OCI-LY1 (cell line): ENCODE data around the gene CDKAL1.

Experiments
- H2AFZ ChIP-seq: fragments of 200-600 bp; sonication (generic), shearing (Covaris generic); 2 replicates; pipeline ENCODE4 v1.6.0; 2014; ENCODE audit warnings: antibody characterized with exemption, mild to moderate bottlenecking, low read length
- H3F3A ChIP-seq: fragments of 200-600 bp; sonication (generic), shearing (Covaris generic); 2 replicates; pipeline ENCODE4 v1.6.0; 2014; ENCODE audit warnings: mild to moderate bottlenecking, antibody characterized with exemption, low read length, moderate library complexity; ENCODE audit not compliant: insufficient read depth
- H3K27ac ChIP-seq: fragments of 200-600 bp; sonication (generic); 2 replicates; pipeline ENCODE4 v1.5.1; 2014; ENCODE audit warnings: low read length, mixed run types, mild to moderate bottlenecking, low read depth; ENCODE audit not compliant: poor library complexity, severe bottlenecking
- H3K27me3 ChIP-seq: fragments of 200-600 bp; sonication (generic); 2 replicates; pipeline ENCODE4 v1.6.0; 2014; ENCODE audit warnings: antibody characterized with exemption, mild to moderate bottlenecking, low read length, moderate library complexity; ENCODE audit not compliant: insufficient read depth
- H3K36me3 ChIP-seq: fragments of 200-600 bp; sonication (generic); 2 replicates; pipeline ENCODE4 v1.6.1; 2014; ENCODE audit warnings: mild to moderate bottlenecking, antibody characterized with exemption, low read length, moderate library complexity, mixed read lengths; ENCODE audit not compliant: insufficient read depth
- H3K4me1 ChIP-seq: fragments of 200-600 bp; sonication (generic); 2 replicates; pipeline ENCODE4 v1.5.1; 2014; ENCODE audit warnings: mild to moderate bottlenecking, low read length, moderate library complexity; ENCODE audit not compliant: insufficient read depth, severe bottlenecking
- H3K4me2 ChIP-seq: fragments of 200-600 bp; sonication (generic), shearing (Covaris generic); 2 replicates; pipeline ENCODE4 v1.6.1; 2014; ENCODE audit warnings: low read length
- H3K4me3 ChIP-seq: fragments of 200-600 bp; sonication (generic); 2 replicates; pipeline ENCODE4 v1.5.1; 2014; ENCODE audit warnings: low read length, low read depth, mild to moderate bottlenecking, mixed read lengths; ENCODE audit not compliant: poor library complexity, severe bottlenecking
- H3K79me2 ChIP-seq: fragments of 200-600 bp; shearing (Covaris generic); 2 replicates; pipeline ENCODE4 v1.6.1; 2016; ENCODE audit warnings: mixed run types, low read length, mixed read lengths; ENCODE audit not compliant: insufficient read depth
- H3K9ac ChIP-seq: fragments of 200-600 bp; sonication (generic), shearing (Covaris generic); 2 replicates; pipeline ENCODE4 v1.6.1; 2014; ENCODE audit warnings: mild to moderate bottlenecking, low read length, mixed read lengths
- H3K9me2 ChIP-seq: fragments of 200-600 bp; sonication (generic), shearing (Covaris generic); 2 replicates; pipeline ENCODE4 v1.6.1; 2014; ENCODE audit warnings: low read depth, mild to moderate bottlenecking, low read length, mixed read lengths
- H3K9me3 ChIP-seq: fragments of 200-600 bp; shearing (Covaris generic); 2 replicates; pipeline ENCODE4 v1.6.1; 2014; ENCODE audit warnings: low read length, mixed read lengths
- H4K20me1 ChIP-seq: fragments of 200-600 bp; sonication (generic), shearing (Covaris generic); 2 replicates; pipeline ENCODE4 v1.6.0; 2016; ENCODE audit warnings: mild to moderate bottlenecking, low read length; ENCODE audit not compliant: insufficient read depth
- CTCF ChIP-seq: fragments of 200-600 bp; sonication (generic), shearing (Covaris generic); IDR thresholded peaks from 2 replicates; pipeline ENCODE4 v1.5.1; 2017; ENCODE audit warnings: mild to moderate bottlenecking, antibody characterized with exemption, low read length, moderate library complexity, mixed read lengths
- EZH2 ChIP-seq: fragments of 200-600 bp; sonication (generic), shearing (Covaris generic); IDR thresholded peaks from 2 replicates; pipeline ENCODE4 v1.8.0; 2017; ENCODE audit warnings: borderline replicate concordance, mixed run types, mild to moderate bottlenecking, antibody characterized with exemption, low read length, moderate library complexity, mixed read lengths

Gene CDKAL1

GRCh38 chr6:20777801-20778200, 243.5 kb downstream of the CDKAL1 start:
- Histone ChIP-seq H4K20me1 (no peaks in the 10 kb centered on the region), H3K9me2 (no peaks in the 10 kb centered on the region), H3K9ac (no peak overlapping the region), H3K4me2 (no peak overlapping the region), H2AFZ (no peak overlapping the region), H3K4me1 (no peaks in the 10 kb centered on the region), H3K9me3 (no peaks in the 10 kb centered on the region), H3F3A (no peaks in the 10 kb centered on the region), H3K27me3 (no peaks in the 10 kb centered on the region), H3K27ac (no peak overlapping the region), H3K4me3 (no peak overlapping the region), H3K36me3 (peaks cover 7% of the 10 kb centered on the region; the same call in 1 of the 2 replicates), H3K79me2 (no peaks in the 10 kb centered on the region)
- TF ChIP-seq CTCF = no peak
- TF ChIP-seq EZH2 = no peak

GRCh38 chr6:20778459-20778858, 244.2 kb downstream of the CDKAL1 start:
- Histone ChIP-seq H3F3A (no peaks in the 10 kb centered on the region), H4K20me1 (no peaks in the 10 kb centered on the region), H3K9me2 (no peaks in the 10 kb centered on the region), H3K36me3 (peaks cover 12% of the 10 kb centered on the region; the same call in 1 of the 2 replicates), H3K4me1 (no peaks in the 10 kb centered on the region), H3K27me3 (no peaks in the 10 kb centered on the region), H3K27ac (no peak overlapping the region), H3K4me3 (no peak overlapping the region), H3K4me2 (no peak overlapping the region), H3K9me3 (no peaks in the 10 kb centered on the region), H3K9ac (no peak overlapping the region), H2AFZ (no peak overlapping the region), H3K79me2 (no peaks in the 10 kb centered on the region)
- no peak for TF ChIP-seq EZH2
- TF ChIP-seq CTCF = no peak

DNA sequence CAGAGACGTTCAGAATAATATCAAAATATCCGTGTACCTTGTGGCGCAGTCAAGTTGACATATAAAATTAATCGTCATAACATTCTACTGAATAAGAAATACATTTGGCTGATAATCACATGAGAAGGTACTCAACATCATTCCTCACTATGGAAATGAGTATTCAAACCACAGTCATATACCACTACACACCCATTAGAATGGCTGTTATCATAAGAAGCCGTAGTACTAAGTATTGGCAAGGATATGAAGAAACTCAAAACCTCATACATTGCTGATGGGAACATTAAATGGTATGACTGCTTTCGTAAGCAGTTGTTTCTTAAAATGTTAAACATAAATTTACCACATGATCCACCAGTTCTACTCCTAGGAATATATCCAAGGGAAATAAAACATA, 244.7 kb downstream of the CDKAL1 start:
- Histone ChIP-seq H3K4me1 (no peaks in the 10 kb centered on the region), H3K27ac (no peak overlapping the region), H3K4me2 (no peak overlapping the region), H3K79me2 (no peaks in the 10 kb centered on the region), H3K9ac (no peak overlapping the region), H3K9me3 (no peaks in the 10 kb centered on the region), H3F3A (no peaks in the 10 kb centered on the region), H3K9me2 (no peaks in the 10 kb centered on the region), H3K36me3 (peaks cover 15% of the 10 kb centered on the region; the same call in 1 of the 2 replicates), H3K27me3 (no peaks in the 10 kb centered on the region), H4K20me1 (no peaks in the 10 kb centered on the region), H2AFZ (no peak overlapping the region), H3K4me3 (no peak overlapping the region)
- TF ChIP-seq CTCF (no peak), EZH2 (no peak)
